Glutamatergic neuron (in vitro differentiated cells): ENCODE data around the gene R3HDM2. TPM values are rescaled to one million over a fixed set of nuclear protein-coding genes. Genes with fewer than 3 reads are reported as not detected.

Source experiments
- DNase-seq: peaks from one replicate; pipeline ENCODE4 v3.0.0; 2022
- H3K27ac Mint-ChIP-seq: one replicate; pipeline ENCODE4 v1.8.0; 2020; ENCODE audit warnings: mild to moderate bottlenecking, mixed read lengths, inconsistent platforms; ENCODE audit not compliant: unreplicated experiment
- H3K27me3 Mint-ChIP-seq: one replicate; pipeline ENCODE4 v1.8.0; 2020; ENCODE audit warnings: mild to moderate bottlenecking, moderate library complexity, mixed read lengths, inconsistent platforms; ENCODE audit not compliant: unreplicated experiment
- H3K36me3 Mint-ChIP-seq: one replicate; pipeline ENCODE4 v1.8.0; 2020; ENCODE audit warnings: mild to moderate bottlenecking, mixed read lengths, inconsistent platforms; ENCODE audit not compliant: unreplicated experiment
- H3K4me1 Mint-ChIP-seq: one replicate; pipeline ENCODE4 v1.8.0; 2020; ENCODE audit warnings: mild to moderate bottlenecking, low read depth, mixed read lengths, inconsistent platforms; ENCODE audit not compliant: unreplicated experiment
- H3K4me3 Mint-ChIP-seq: one replicate; pipeline ENCODE4 v1.8.0; 2020; ENCODE audit warnings: mild to moderate bottlenecking, mixed read lengths, inconsistent platforms; ENCODE audit not compliant: unreplicated experiment
- H3K9me3 Mint-ChIP-seq: one replicate; pipeline ENCODE4 v1.8.0; 2020; ENCODE audit warnings: mild to moderate bottlenecking, moderate library complexity, mixed read lengths, inconsistent platforms; ENCODE audit not compliant: unreplicated experiment
- total RNA-seq: library from RNA; stranded (reverse); fragmentation: NEBNext Ultra II Directional; extraction: Animal tissue kit (Norgen Biotek cat#: 25700); gene quantifications from one replicate; pipeline ENCODE4 v1.2.1, GENCODE V29; 2021; ENCODE audit not compliant: unreplicated experiment
- TF ChIP-seq, protein P1 (sequence below): fragments of 200-600 bp; sonication (generic); IDR thresholded peaks from one replicate; pipeline ENCODE4 v1.5.0; 2021; ENCODE audit not compliant: partially characterized antibody, unreplicated experiment

The R3HDM2 gene
- total RNA-seq, 1 donor from 2014 or later: 106 TPM

- H3K27me3 Mint-ChIP-seq: peaks cover 34% of the 10 kb centered on the region
- no peaks in the 10 kb centered on the region for H3K36me3 Mint-ChIP-seq
- H3K9me3 Mint-ChIP-seq: peaks cover 22% of the 10 kb centered on the region
Observed at GRCh38 chr12:57231276-57232021, 199.4 kb downstream of the R3HDM2 start.

GRCh38 chr12:57230381-57231155 is 200.3 kb downstream of the R3HDM2 start:
- H3K9me3 Mint-ChIP-seq: peaks cover 19% of the 10 kb centered on the region
- peaks cover 30% of the 10 kb centered on the region for H3K4me1 Mint-ChIP-seq
- peaks cover 34% of the 10 kb centered on the region for H3K27me3 Mint-ChIP-seq
- TF ChIP-seq, protein P1, sequence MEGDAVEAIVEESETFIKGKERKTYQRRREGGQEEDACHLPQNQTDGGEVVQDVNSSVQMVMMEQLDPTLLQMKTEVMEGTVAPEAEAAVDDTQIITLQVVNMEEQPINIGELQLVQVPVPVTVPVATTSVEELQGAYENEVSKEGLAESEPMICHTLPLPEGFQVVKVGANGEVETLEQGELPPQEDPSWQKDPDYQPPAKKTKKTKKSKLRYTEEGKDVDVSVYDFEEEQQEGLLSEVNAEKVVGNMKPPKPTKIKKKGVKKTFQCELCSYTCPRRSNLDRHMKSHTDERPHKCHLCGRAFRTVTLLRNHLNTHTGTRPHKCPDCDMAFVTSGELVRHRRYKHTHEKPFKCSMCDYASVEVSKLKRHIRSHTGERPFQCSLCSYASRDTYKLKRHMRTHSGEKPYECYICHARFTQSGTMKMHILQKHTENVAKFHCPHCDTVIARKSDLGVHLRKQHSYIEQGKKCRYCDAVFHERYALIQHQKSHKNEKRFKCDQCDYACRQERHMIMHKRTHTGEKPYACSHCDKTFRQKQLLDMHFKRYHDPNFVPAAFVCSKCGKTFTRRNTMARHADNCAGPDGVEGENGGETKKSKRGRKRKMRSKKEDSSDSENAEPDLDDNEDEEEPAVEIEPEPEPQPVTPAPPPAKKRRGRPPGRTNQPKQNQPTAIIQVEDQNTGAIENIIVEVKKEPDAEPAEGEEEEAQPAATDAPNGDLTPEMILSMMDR: no peak
- H3K27ac Mint-ChIP-seq: peak overlapping the region; percentile 95
- no peaks in the 10 kb centered on the region for H3K36me3 Mint-ChIP-seq
- peak overlapping the region; percentile 98 for H3K4me3 Mint-ChIP-seq
- DNase-seq: no peak

More at GRCh38 chr12:57231276-57232021, 199.4 kb downstream of the R3HDM2 start:
- DNase-seq: no peak
- TF ChIP-seq, protein P1: no peak
- peaks cover 29% of the 10 kb centered on the region for H3K4me1 Mint-ChIP-seq
- H3K4me3 Mint-ChIP-seq: peak overlapping the region; percentile 98
- no peak overlapping the region for H3K27ac Mint-ChIP-seq

DNA sequence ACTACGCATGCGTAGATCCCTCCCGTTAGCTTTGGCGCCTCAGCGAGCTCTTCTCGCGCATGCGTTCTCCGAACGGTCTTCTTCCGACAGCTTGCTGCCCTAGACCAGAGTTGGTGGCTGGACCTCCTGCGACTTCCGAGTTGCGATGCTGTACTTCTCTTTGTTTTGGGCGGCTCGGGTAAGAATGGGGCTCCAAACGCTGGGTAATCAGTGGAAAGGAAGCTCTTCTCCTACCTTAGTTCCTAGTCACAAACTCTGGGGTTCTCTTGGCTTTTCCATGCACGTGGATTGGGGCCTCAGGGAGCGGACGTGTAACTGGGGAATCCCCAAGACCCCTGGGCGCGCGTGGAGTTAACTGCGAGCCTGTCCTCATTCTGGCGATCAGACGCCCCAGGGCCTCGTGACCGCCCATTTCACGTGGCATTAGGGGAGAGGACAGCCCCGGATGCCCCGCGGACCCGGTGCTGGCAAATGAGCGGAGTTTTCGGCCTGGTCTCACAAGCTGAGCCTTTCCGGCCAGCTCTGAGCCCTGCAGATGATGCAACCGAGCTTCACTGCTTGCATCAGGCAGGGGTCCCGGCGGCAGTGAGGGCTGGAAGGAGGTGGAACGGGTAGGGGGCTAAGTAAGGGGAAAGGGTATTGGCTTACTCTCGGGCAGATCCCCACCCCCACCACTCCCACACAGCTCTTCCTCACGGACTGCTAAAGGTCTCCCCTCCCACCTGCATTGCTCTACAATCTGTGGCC is 201.0 kb downstream of the R3HDM2 start, which contains the start of gene SHMT2:
SHMT2 (plus strand) TSS at position 78 of the 747 bp plus-strand sequence; CDS start at position 146, 68 bp downstream.
- H3K4me1 Mint-ChIP-seq: peaks cover 30% of the 10 kb centered on the region
- TF ChIP-seq, protein P1: no peak

GRCh38 chr12:57229046-57229633 is 201.7 kb downstream of the R3HDM2 start:
- Mint-ChIP-seq H3K36me3 (no peaks in the 10 kb centered on the region), H3K4me3 (peak overlapping the region; percentile 98), H3K27ac (peak overlapping the region; percentile 95), H3K4me1 (peaks cover 27% of the 10 kb centered on the region), H3K9me3 (peaks cover 16% of the 10 kb centered on the region), H3K27me3 (peaks cover 30% of the 10 kb centered on the region)
- TF ChIP-seq, protein P1: no peak
- DNase-seq: no peak

More for the DNA sequence above, 201.0 kb downstream of the R3HDM2 start, which contains the start of gene SHMT2:
- Mint-ChIP-seq H3K27ac (peak within 1 kb of the TSS; percentile 95), H3K27me3 (peaks cover 31% of the 10 kb centered on the region), H3K9me3 (peaks cover 19% of the 10 kb centered on the region), H3K4me3 (peak within 1 kb of the TSS; percentile 98), H3K36me3 (no peaks in the 10 kb centered on the region)
- DNase-seq: peak; percentile 94
